GM21528 (cell line): ENCODE measurements around the gene CADPS2.

Source experiments
- ATAC-seq: cut with Tn5 transposase; IDR thresholded peaks from one replicate; pipeline ENCODE4 v1.9.1; 2021; ENCODE audit warnings: mild to moderate bottlenecking, moderate library complexity; ENCODE audit not compliant: unreplicated experiment, low FRiP score

The CADPS2 gene

GRCh38 chr7:122412883-122413282 lies 473.4 kb downstream of the CADPS2 start:
- ATAC-seq = no peak

- no peak for ATAC-seq
Measured at GRCh38 chr7:122412441-122412840, 473.8 kb downstream of the CADPS2 start.

GRCh38 chr7:122407195-122407594 lies 479.1 kb downstream of the CADPS2 start:
- no peak for ATAC-seq

GRCh38 chr7:122403113-122403512 lies 483.1 kb downstream of the CADPS2 start:
- ATAC-seq = no peak

- no peak for ATAC-seq
Measured at GRCh38 chr7:122402235-122402634, 484.0 kb downstream of the CADPS2 start.

GRCh38 chr7:122397381-122397780 lies 488.9 kb downstream of the CADPS2 start:
- no peak for ATAC-seq

- ATAC-seq = no peak
Measured at GRCh38 chr7:122394512-122394911, 491.7 kb downstream of the CADPS2 start.

GRCh38 chr7:122384528-122384927 lies 501.7 kb downstream of the CADPS2 start:
- ATAC-seq = no peak

GRCh38 chr7:122383934-122384333 lies 502.3 kb downstream of the CADPS2 start:
- no peak for ATAC-seq

GRCh38 chr7:122380992-122381391 lies 505.3 kb downstream of the CADPS2 start:
- ATAC-seq = no peak

GRCh38 chr7:122379491-122379890 lies 506.8 kb downstream of the CADPS2 start:
- ATAC-seq = no peak

- ATAC-seq = no peak
Measured at GRCh38 chr7:122369756-122370155, 516.5 kb downstream of the CADPS2 start.

- no peak for ATAC-seq
Measured at GRCh38 chr7:122364761-122365280, 521.4 kb downstream of the CADPS2 start.

GRCh38 chr7:122363144-122363543 lies 523.1 kb downstream of the CADPS2 start:
- ATAC-seq = no peak

- no peak for ATAC-seq
Measured at GRCh38 chr7:122362473-122362872, 523.8 kb downstream of the CADPS2 start.

GRCh38 chr7:122354656-122355055 lies 531.6 kb downstream of the CADPS2 start:
- ATAC-seq = no peak

GRCh38 chr7:122352454-122352853 lies 533.8 kb downstream of the CADPS2 start:
- no peak for ATAC-seq

GRCh38 chr7:122350701-122351100 lies 535.6 kb downstream of the CADPS2 start:
- no peak for ATAC-seq

- no peak for ATAC-seq
Measured at GRCh38 chr7:122344303-122344620, 542.0 kb downstream of the CADPS2 start.

- no peak for ATAC-seq
Measured at GRCh38 chr7:122343601-122344302, 542.5 kb downstream of the CADPS2 start.

- no peak for ATAC-seq
Measured at GRCh38 chr7:122340427-122340826, 545.8 kb downstream of the CADPS2 start.

GRCh38 chr7:122339145-122339904 lies 546.9 kb downstream of the CADPS2 start:
- ATAC-seq = no peak
